Stomach (tissue), 4 donors: Measurements from ENCODE around the gene GREB1L.

Experiments used
- CTCF ChIP-seq, 7 experiments: fragments of 450-650 bp in 4 of 7; fragments of 200-600 bp in 3 of 7; sonication (generic) in 3 of 7; IDR thresholded peaks; one replicate each; pipeline ENCODE4 v1.5.1; 2016 to 2019; ENCODE audit warnings: antibody characterized with exemption in 7 of 7, control low read depth in 2 of 7, mild to moderate bottlenecking in 1 of 7
- EP300 ChIP-seq: sonication (generic); formaldehyde crosslinking; IDR thresholded peaks from one replicate; pipeline ENCODE4 v1.6.1; 2017; ENCODE audit warnings: antibody characterized with exemption
- POLR2A ChIP-seq, 4 donors: fragments of 450-650 bp; IDR thresholded peaks; one replicate each; pipeline ENCODE4 v1.6.1; 2016; ENCODE audit warnings: antibody characterized with exemption in 4 of 4, control low read depth in 2 of 4, mild to moderate bottlenecking in 1 of 4, moderate library complexity in 1 of 4
- POLR2AphosphoS5 ChIP-seq, 3 donors: sonication (generic); formaldehyde crosslinking; IDR thresholded peaks; one replicate each; pipeline ENCODE4 v1.6.1; 2016; ENCODE audit warnings: antibody characterized with exemption in 3 of 3

GRCh38 chr18:21289827-21290226 is 47.8 kb downstream of the GREB1L start:
- TF ChIP-seq EP300 (no peak), POLR2AphosphoS5 (IDR thresholded peaks at IDR 0.05) (no peak), CTCF (IDR thresholded peaks at IDR 0.05) (no peak), POLR2A (IDR thresholded peaks at IDR 0.05) (no peak)
